HepG2 (cell line): ENCODE results near the gene PAFAH1B2. TPM values are rescaled to one million over a fixed set of nuclear protein-coding genes. Genes with fewer than 3 reads are reported as not detected.

Source experiments
- AHDC1 ChIP-seq: sonication (generic); formaldehyde crosslinking; IDR thresholded peaks from 2 replicates; pipeline ENCODE4 v1.5.1; 2020; ENCODE audit warnings: mild to moderate bottlenecking, missing genetic modification reagents, borderline replicate concordance
- ELF4 ChIP-seq: sonication (generic); formaldehyde crosslinking; IDR thresholded peaks from 2 replicates; pipeline ENCODE4 v1.5.0; 2020; ENCODE audit warnings: missing genetic modification reagents, mild to moderate bottlenecking, moderate library complexity, borderline replicate concordance
- ELK4 ChIP-seq: sonication (generic); formaldehyde crosslinking; IDR thresholded peaks from 2 replicates; pipeline ENCODE4 v1.9.0; 2021; ENCODE audit warnings: missing genetic modification reagents, borderline replicate concordance
- FOXM1 ChIP-seq: sonication (generic); formaldehyde crosslinking; IDR thresholded peaks from 2 replicates; pipeline ENCODE4 v1.5.0; 2020; ENCODE audit warnings: missing genetic modification reagents
- GTF3A ChIP-seq: sonication (generic); formaldehyde crosslinking; conservative IDR thresholded peaks from 2 replicates; pipeline ENCODE4 v1.4.0; 2020; ENCODE audit warnings: mild to moderate bottlenecking, missing genetic modification reagents
- KDM2A ChIP-seq: sonication (generic); formaldehyde crosslinking; IDR thresholded peaks from 2 replicates; pipeline ENCODE4 v1.4.0; 2020; ENCODE audit warnings: low read depth, missing genetic modification reagents, borderline replicate concordance
- NBN ChIP-seq: fragments of 450-650 bp; conservative IDR thresholded peaks from 2 replicates; pipeline ENCODE4 v1.6.1; 2017
- NFYC ChIP-seq: IDR thresholded peaks from 2 replicates; pipeline ENCODE4 v1.6.1; 2016; ENCODE audit warnings: missing genetic modification reagents, missing compliant biosample characterization
- ONECUT2 ChIP-seq: sonication (generic); formaldehyde crosslinking; IDR thresholded peaks from 2 replicates; pipeline ENCODE4 v1.4.0; 2020; ENCODE audit warnings: missing genetic modification reagents
- PTBP1 ChIP-seq: fragments of 200-400 bp; formaldehyde crosslinking; IDR thresholded peaks from 2 replicates; pipeline ENCODE4 v1.6.1; 2018; ENCODE audit warnings: low read length, low read depth; ENCODE audit not compliant: poor library complexity, severe bottlenecking
- SNAI1 ChIP-seq: sonication (generic); formaldehyde crosslinking; IDR thresholded peaks from 2 replicates; pipeline ENCODE4 v1.5.0; 2020; ENCODE audit warnings: mild to moderate bottlenecking, missing genetic modification reagents, borderline replicate concordance
- TBL1XR1 ChIP-seq: fragments of 150-350 bp; IDR thresholded peaks from 2 replicates; pipeline ENCODE4 v1.6.1; 2014; ENCODE audit warnings: borderline replicate concordance, low read length; ENCODE audit not compliant: partially characterized antibody
- TBX3 ChIP-seq: fragments of 450-650 bp; IDR thresholded peaks from 2 replicates; pipeline ENCODE4 v1.6.1; 2017; ENCODE audit warnings: antibody characterized with exemption, mild to moderate bottlenecking, inconsistent platforms, borderline replicate concordance
- THAP11 ChIP-seq: IDR thresholded peaks from 2 replicates; pipeline ENCODE4 v1.6.1; 2016; ENCODE audit warnings: missing biosample characterization, missing genetic modification reagents
- XBP1 ChIP-seq: sonication (generic); formaldehyde crosslinking; IDR thresholded peaks from 2 replicates; pipeline ENCODE4 v1.5.0; 2020; ENCODE audit warnings: missing genetic modification reagents
- YY1 ChIP-seq: IDR thresholded peaks from 2 replicates; pipeline ENCODE4 v1.6.1; 2011; ENCODE audit warnings: low read length, low read depth, moderate library complexity, mild to moderate bottlenecking; ENCODE audit not compliant: insufficient read depth, insufficient replicate concordance
- ZKSCAN1 ChIP-seq: fragments of 150-350 bp; IDR thresholded peaks from 2 replicates; pipeline ENCODE4 v1.6.1; 2014; ENCODE audit warnings: low read length
- ZNF703 ChIP-seq: sonication (generic); formaldehyde crosslinking; IDR thresholded peaks from 2 replicates; pipeline ENCODE4 v1.5.1; 2020; ENCODE audit warnings: missing genetic modification reagents, mild to moderate bottlenecking, moderate library complexity, borderline replicate concordance
- ZNF788 ChIP-seq: sonication (generic); formaldehyde crosslinking; IDR thresholded peaks from 2 replicates; pipeline ENCODE4 v1.5.0; 2020; ENCODE audit warnings: mild to moderate bottlenecking, missing genetic modification reagents, borderline replicate concordance
- polyA plus RNA-seq, 8 experiments: library from polyadenylated mRNA; depleted of rRNA in 3 of 8; stranded (reverse) in 7 of 8; unstranded in 1 of 8; fragments of >200 nt; fragmentation: Illumina TruSeq in 4 of 8; extraction: Trizol in 4 of 8; gene quantifications; 2 replicates each; pipeline versions ENCODE4 v1.2.1 to v1.2.3, GENCODE V29; 2011 to 2016; ENCODE audit warnings: low read depth in 4 of 8, missing spikeins in 1 of 8, mixed read lengths in 1 of 8; ENCODE audit not compliant: insufficient read depth in 1 of 8
- total RNA-seq, 5 experiments: library from RNA; depleted of rRNA; stranded (reverse); fragments of >200 nt; fragmentation: Illumina TruSeq; extraction: Trizol; gene quantifications; 2 replicates each; pipeline ENCODE4 v1.2.3, GENCODE V29; 2016; ENCODE audit warnings: low read depth in 1 of 5
- TF ChIP-seq, protein P1 (sequence below): sonication (generic); formaldehyde crosslinking; IDR thresholded peaks from 2 replicates; pipeline ENCODE4; 2020; ENCODE audit warnings: missing genetic modification reagents, mild to moderate bottlenecking, borderline replicate concordance

The PAFAH1B2 gene
- total and polyA plus RNA-seq, 2 of the 13 experiments (the other 11 are each of a cell fraction or from before 2014, with no cell fraction given) = 28.8 to 104 TPM

- peak; percentile 66 for TF ChIP-seq AHDC1 (CRISPR knock-in tag)
- TF ChIP-seq TBL1XR1 = peak; percentile 34
- no peak for TF ChIP-seq ZKSCAN1
- TF ChIP-seq YY1 = peak; percentile 14
- no peak for TF ChIP-seq ZNF703
- no peak for TF ChIP-seq FOXM1
- TF ChIP-seq ELK4 (CRISPR knock-in tag) = no peak
- no peak for TF ChIP-seq GTF3A (CRISPR knock-in tag)
- no peak for TF ChIP-seq XBP1 (CRISPR knock-in tag)
- no peak for TF ChIP-seq ZNF788 (CRISPR knock-in tag)
- TF ChIP-seq NFYC = 0 out of 2 replicates have a peak, but pooled peaks have one; percentile 9
- peak; percentile 77 for TF ChIP-seq ONECUT2 (CRISPR knock-in tag)
- no peak for TF ChIP-seq ELF4 (CRISPR knock-in tag)
- peak; percentile 32; the same call in 1 of the 2 replicates for TF ChIP-seq KDM2A (CRISPR knock-in tag)
- no peak for TF ChIP-seq TBX3
- no peak for TF ChIP-seq NBN
- TF ChIP-seq THAP11 = peak; percentile 43; the same call in 1 of the 2 replicates
- TF ChIP-seq, protein P1, sequence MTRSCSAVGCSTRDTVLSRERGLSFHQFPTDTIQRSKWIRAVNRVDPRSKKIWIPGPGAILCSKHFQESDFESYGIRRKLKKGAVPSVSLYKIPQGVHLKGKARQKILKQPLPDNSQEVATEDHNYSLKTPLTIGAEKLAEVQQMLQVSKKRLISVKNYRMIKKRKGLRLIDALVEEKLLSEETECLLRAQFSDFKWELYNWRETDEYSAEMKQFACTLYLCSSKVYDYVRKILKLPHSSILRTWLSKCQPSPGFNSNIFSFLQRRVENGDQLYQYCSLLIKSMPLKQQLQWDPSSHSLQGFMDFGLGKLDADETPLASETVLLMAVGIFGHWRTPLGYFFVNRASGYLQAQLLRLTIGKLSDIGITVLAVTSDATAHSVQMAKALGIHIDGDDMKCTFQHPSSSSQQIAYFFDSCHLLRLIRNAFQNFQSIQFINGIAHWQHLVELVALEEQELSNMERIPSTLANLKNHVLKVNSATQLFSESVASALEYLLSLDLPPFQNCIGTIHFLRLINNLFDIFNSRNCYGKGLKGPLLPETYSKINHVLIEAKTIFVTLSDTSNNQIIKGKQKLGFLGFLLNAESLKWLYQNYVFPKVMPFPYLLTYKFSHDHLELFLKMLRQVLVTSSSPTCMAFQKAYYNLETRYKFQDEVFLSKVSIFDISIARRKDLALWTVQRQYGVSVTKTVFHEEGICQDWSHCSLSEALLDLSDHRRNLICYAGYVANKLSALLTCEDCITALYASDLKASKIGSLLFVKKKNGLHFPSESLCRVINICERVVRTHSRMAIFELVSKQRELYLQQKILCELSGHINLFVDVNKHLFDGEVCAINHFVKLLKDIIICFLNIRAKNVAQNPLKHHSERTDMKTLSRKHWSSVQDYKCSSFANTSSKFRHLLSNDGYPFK (CRISPR knock-in tag) = no peak
- peak; percentile 68; the same call in 1 of the 2 replicates for TF ChIP-seq SNAI1 (CRISPR knock-in tag)
- no peak for TF ChIP-seq PTBP1
These were observed 47.7 kb upstream of the PAFAH1B2 start (continued) for GRCh38 chr11:117096201-117096991.
